ENCODE results near the gene OXLD1. TPM values are rescaled to one million over a fixed set of nuclear protein-coding genes. Genes with fewer than 3 reads are reported as not detected.

OXLD1 gene
- total and polyA plus RNA-seq, 4 donors, result 14.0 to 59.3 (median 22.4) TPM

DNA sequence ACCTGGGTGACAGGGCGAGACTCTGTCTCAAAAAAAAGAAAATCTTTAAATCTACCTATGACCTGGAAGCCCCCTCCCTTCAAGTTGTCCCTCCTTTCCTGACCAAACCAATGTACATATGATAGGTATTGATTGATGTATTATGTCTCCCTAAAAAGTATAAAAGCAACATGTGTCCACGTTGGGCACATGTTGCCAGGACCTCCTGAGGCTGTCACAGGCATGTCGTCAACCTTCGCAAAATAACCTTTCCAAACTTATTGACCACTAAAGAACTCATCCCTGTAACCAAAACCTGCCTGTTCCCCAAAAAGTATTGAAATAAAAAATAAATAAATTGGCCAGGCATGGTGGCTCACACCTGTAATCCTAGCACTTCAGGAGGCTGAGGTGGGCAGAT, 4.4 kb downstream of the OXLD1 start:
- 85 to 86% methylated on average over 4 of the region's 4 CpGs for WGBS, 2 donors
- Histone ChIP-seq H3K36me3 (ENCODE audit: control insufficient read depth in 1 of 2, insufficient read depth in 2 of 2, low read length in 1 of 2) (no peaks in the 10 kb centered on the region), H3K9me3 (ENCODE audit: control insufficient read depth, low read length) (no peaks in the 10 kb centered on the region), H3K4me1 (ENCODE audit: control insufficient read depth in 1 of 2, insufficient read depth in 2 of 2, low read length in 2 of 2) (no peaks in the 10 kb centered on the region), H3K4me3 (ENCODE audit: low read length in 2 of 2) (no peak overlapping the region), H3K27ac (ENCODE audit: low read depth in 1 of 2, low read length in 2 of 2) (no peak overlapping the region), H3K27me3 (ENCODE audit: control insufficient read depth in 1 of 2, insufficient read depth in 2 of 2, low read length in 1 of 2) (no peaks in the 10 kb centered on the region)
- ATAC-seq (ENCODE audit: low FRiP score), result no peak
- intact Hi-C loops (cut with DNase I), result no loop called here
- no peak for DNase-seq

- Histone ChIP-seq H3K4me1 (ENCODE audit: control insufficient read depth in 1 of 2, insufficient read depth in 2 of 2, low read length in 2 of 2) (no peaks in the 10 kb centered on the region), H3K36me3 (ENCODE audit: control insufficient read depth in 1 of 2, insufficient read depth in 2 of 2, low read length in 1 of 2) (no peaks in the 10 kb centered on the region), H3K4me3 (ENCODE audit: low read length in 2 of 2) (no peak overlapping the region), H3K27ac (ENCODE audit: low read depth in 1 of 2, low read length in 2 of 2) (no peak overlapping the region), H3K27me3 (ENCODE audit: control insufficient read depth in 1 of 2, insufficient read depth in 2 of 2, low read length in 1 of 2) (no peaks in the 10 kb centered on the region), H3K9me3 (ENCODE audit: control insufficient read depth, low read length) (no peaks in the 10 kb centered on the region)
- intact Hi-C loops (cut with DNase I), result no loop called here
- ATAC-seq (ENCODE audit: low FRiP score) (no peak), DNase-seq (no peak)
- 84 to 89% methylated on average over 9 of the region's 9 CpGs for WGBS, 2 donors
These were observed 6.0 kb downstream of the OXLD1 start for GRCh38 chr17:81660441-81660840.

DNA sequence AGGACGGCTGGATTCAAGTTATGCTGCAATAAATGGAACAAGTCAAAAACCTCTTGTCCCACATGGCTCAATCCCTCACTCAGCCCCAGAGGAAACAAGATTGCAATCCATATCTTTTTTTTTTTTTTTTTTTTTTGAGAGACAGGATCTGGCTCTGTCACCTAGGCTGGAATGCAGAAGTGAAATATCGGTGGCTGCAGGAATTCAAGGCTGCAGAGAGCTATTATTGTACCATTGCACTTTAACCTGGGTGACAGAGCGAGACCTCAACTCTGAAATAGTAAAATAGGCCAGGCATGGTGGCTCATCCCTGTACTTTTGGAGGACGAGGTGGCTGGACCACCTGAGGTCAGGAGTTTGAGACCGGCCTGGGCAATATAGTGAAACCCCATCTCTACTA, 7.4 kb downstream of the OXLD1 start:
- DNase-seq (no peak), ATAC-seq (ENCODE audit: low FRiP score) (no peak)
- Histone ChIP-seq H3K27me3 (ENCODE audit: control insufficient read depth in 1 of 2, insufficient read depth in 2 of 2, low read length in 1 of 2) (no peaks in the 10 kb centered on the region), H3K27ac (ENCODE audit: low read depth in 1 of 2, low read length in 2 of 2) (no peak overlapping the region), H3K9me3 (ENCODE audit: control insufficient read depth, low read length) (no peaks in the 10 kb centered on the region), H3K4me1 (ENCODE audit: control insufficient read depth in 1 of 2, insufficient read depth in 2 of 2, low read length in 2 of 2) (no peaks in the 10 kb centered on the region), H3K4me3 (ENCODE audit: low read length in 2 of 2) (no peak overlapping the region), H3K36me3 (ENCODE audit: control insufficient read depth in 1 of 2, insufficient read depth in 2 of 2, low read length in 1 of 2) (no peaks in the 10 kb centered on the region)
- intact Hi-C loops (cut with DNase I), result no loop called here
- 71 to 81% methylated on average over 5 of the region's 5 CpGs for WGBS, 2 donors

DNA sequence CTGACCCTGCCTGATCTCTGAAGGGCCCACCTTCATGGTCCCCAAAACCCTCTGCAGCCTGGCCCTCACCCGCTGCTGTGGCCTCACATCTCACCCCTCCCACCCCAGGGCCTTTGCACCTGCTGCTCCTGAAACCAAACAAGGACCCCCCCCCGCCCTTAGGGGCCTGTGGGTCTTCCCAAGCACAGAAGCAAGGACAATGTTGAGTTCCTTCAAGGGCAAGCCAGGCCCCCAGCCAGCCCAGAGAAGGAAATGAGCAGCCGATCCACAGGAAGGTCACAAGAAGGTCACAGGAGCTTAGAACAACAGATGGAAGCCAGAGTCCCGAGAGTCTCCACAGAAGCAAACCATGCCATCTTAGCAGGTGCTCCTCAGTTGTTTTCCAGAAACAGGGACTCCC, 9.6 kb downstream of the OXLD1 start:
- Histone ChIP-seq H3K27ac (ENCODE audit: low read depth in 1 of 2, low read length in 2 of 2) (no peak overlapping the region), H3K27me3 (ENCODE audit: control insufficient read depth in 1 of 2, insufficient read depth in 2 of 2, low read length in 1 of 2) (no peaks in the 10 kb centered on the region), H3K9me3 (ENCODE audit: control insufficient read depth, low read length) (no peaks in the 10 kb centered on the region), H3K4me3 (ENCODE audit: low read length in 2 of 2) (no peak overlapping the region), H3K4me1 (ENCODE audit: control insufficient read depth in 1 of 2, insufficient read depth in 2 of 2, low read length in 2 of 2) (no peaks in the 10 kb centered on the region), H3K36me3 (ENCODE audit: control insufficient read depth in 1 of 2, insufficient read depth in 2 of 2, low read length in 1 of 2) (no peaks in the 10 kb centered on the region)
- intact Hi-C loops (cut with DNase I), result no loop called here
- no peak for DNase-seq
- 55 to 74% methylated on average over 4 of the region's 4 CpGs for WGBS, 2 donors
- ATAC-seq (ENCODE audit: low FRiP score), result no peak

- Histone ChIP-seq H3K4me3 (ENCODE audit: low read length in 2 of 2) (no peak within 1 kb of the TSS), H3K27me3 (ENCODE audit: control insufficient read depth in 1 of 2, insufficient read depth in 2 of 2, low read length in 1 of 2) (no peaks in the 10 kb centered on the region), H3K4me1 (ENCODE audit: control insufficient read depth in 1 of 2, insufficient read depth in 2 of 2, low read length in 2 of 2) (no peaks in the 10 kb centered on the region), H3K9me3 (ENCODE audit: control insufficient read depth, low read length) (no peaks in the 10 kb centered on the region), H3K36me3 (ENCODE audit: control insufficient read depth in 1 of 2, insufficient read depth in 2 of 2, low read length in 1 of 2) (no peaks in the 10 kb centered on the region), H3K27ac (ENCODE audit: low read depth in 1 of 2, low read length in 2 of 2) (no peak within 1 kb of the TSS)
- no peak for ATAC-seq (ENCODE audit: low FRiP score)
- WGBS, 2 donors, result 79 to 84% methylated on average over 15 of the region's 15 CpGs
- DNase-seq, result no peak
- intact Hi-C loops (cut with DNase I), result no loop called here
These were observed 10.2 kb downstream of the OXLD1 start, which contains the start of gene PDE6G for GRCh38 chr17:81656118-81656743. Gene PDE6G (minus strand): TSS chr17:81656542. CDS start chr17:81653305, 3,237 bp downstream.

DNA sequence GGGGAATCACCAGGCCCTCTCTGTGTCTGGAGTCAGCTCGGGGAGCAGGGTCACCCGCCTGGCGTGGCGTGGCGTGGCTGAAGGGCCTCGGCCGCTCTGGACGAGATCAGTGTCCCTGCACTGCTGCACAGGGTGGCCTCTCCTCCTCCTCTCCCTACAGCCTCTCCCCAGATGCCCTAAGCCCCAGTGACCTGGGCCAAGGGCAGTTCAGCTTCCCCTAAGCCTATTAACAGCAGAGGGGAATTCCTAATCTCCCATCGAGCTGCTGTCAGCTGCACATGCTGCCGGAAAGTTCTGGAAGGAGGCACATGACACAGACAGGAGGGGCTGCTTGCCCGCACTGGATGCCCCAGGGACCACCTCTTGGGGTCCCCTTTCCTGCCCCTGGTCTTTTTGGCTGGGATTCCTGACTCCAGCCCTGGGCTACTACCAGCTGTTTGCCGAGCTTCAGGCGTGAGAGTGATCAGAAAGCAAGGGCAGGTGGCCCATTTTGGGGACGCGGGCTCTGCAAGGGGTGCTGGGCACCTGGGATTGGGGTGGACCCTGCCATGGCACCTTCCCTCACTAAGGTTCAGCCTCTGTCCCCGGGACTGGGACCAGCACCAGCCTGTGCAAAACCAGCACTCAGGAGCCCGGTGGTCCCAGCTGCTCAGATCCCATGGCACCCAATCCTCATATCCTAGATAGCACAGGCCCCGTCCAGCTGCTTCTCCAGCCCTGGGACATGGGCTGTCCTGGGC, 10.9 kb downstream of the OXLD1 start:
- WGBS, 2 donors, result 75 to 76% methylated on average over 18 of the region's 18 CpGs

DNA sequence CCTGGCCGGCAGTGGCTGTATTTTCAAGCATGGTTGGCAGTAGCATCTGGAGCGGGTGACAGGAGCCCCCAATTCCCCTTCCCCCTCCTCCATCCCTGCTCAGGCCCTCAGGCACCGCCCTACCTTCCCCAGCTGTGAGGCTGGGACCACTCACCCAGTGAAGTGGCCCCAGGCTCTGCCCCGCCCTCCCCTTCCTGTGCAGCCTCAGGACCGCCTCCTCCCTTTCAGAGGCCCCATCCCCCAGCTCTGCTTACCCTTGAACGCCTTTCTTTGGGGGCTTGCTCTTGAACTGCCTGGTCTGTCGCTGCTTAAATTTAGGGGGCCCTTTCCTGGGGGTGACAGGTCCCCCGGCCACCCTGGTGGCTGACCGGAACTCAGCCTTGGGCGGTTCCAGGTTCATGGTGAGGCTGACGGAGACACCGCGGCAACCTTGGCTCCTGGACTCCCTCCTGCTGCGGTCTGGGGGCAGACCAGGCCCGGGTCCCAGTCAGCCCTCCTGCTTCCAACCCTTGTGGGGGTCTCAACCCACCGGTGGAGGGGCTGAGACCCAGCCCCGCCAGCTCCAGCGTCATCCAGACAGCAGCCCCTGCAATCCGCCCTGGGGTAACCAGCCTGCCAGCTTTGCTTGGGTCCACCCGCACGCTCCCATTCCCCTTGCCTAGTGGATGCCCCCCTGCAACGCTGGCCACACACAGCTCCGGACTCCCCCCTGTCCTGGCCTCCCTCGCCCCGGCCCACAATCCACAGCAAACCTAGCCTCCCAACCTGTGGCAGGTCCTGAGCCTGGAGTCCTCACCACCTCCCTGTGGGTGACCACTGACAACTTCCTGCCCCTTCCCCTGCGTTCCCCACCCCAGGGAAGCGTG, 13.3 kb downstream of the OXLD1 start:
- H3K4me3 ChIP-seq (ENCODE audit: low read length in 2 of 2), result no peak overlapping the region
- ATAC-seq (ENCODE audit: low FRiP score) (no peak), DNase-seq (no peak)
- peaks cover 2% of the 10 kb centered on the region for H3K9me3 ChIP-seq (ENCODE audit: control insufficient read depth, low read length)
- H3K36me3 ChIP-seq (ENCODE audit: control insufficient read depth in 1 of 2, insufficient read depth in 2 of 2, low read length in 1 of 2), result no peaks in the 10 kb centered on the region
- no peaks in the 10 kb centered on the region for H3K27me3 ChIP-seq (ENCODE audit: control insufficient read depth in 1 of 2, insufficient read depth in 2 of 2, low read length in 1 of 2)
- intact Hi-C loops (cut with DNase I), result no loop called here
- 20 to 31% methylated on average over 20 to 27 of the region's 27 CpGs for WGBS, 2 donors
- no peak overlapping the region for H3K27ac ChIP-seq (ENCODE audit: low read depth in 1 of 2, low read length in 2 of 2)
- no peaks in the 10 kb centered on the region for H3K4me1 ChIP-seq (ENCODE audit: control insufficient read depth in 1 of 2, insufficient read depth in 2 of 2, low read length in 2 of 2)

More for the DNA sequence above, 10.9 kb downstream of the OXLD1 start:
- Histone ChIP-seq H3K36me3 (ENCODE audit: control insufficient read depth in 1 of 2, insufficient read depth in 2 of 2, low read length in 1 of 2) (no peaks in the 10 kb centered on the region), H3K4me1 (ENCODE audit: control insufficient read depth in 1 of 2, insufficient read depth in 2 of 2, low read length in 2 of 2) (no peaks in the 10 kb centered on the region), H3K27me3 (ENCODE audit: control insufficient read depth in 1 of 2, insufficient read depth in 2 of 2, low read length in 1 of 2) (no peaks in the 10 kb centered on the region), H3K4me3 (ENCODE audit: low read length in 2 of 2) (no peak overlapping the region), H3K9me3 (ENCODE audit: control insufficient read depth, low read length) (no peaks in the 10 kb centered on the region), H3K27ac (ENCODE audit: low read depth in 1 of 2, low read length in 2 of 2) (no peak overlapping the region)
- intact Hi-C loops (cut with DNase I), result no loop called here
- DNase-seq, result no peak
- ATAC-seq (ENCODE audit: low FRiP score), result no peak

DNA sequence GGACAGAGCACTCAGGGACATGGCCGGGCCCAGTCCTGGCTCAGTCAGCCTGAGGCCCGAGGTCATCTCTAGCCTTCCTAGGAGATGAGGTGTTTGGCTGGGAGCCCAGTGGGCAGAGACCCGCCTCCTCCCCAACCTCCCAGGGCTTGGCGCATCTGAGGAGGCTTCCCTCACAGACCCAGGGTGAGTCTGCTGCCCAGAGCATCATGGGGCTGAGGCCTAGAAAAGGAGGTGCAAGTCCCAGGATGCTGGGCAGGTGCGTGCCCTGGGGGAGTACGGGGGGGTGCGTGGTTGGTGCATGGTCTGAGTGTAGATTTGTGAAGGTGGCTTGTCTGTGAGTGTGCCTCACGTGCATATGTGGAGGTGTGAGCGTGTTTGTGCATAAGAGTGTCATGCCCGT, 14.7 kb downstream of the OXLD1 start:
- intact Hi-C loops (cut with DNase I), result no loop called here
- Histone ChIP-seq H3K27ac (ENCODE audit: low read depth in 1 of 2, low read length in 2 of 2) (no peak overlapping the region), H3K36me3 (ENCODE audit: control insufficient read depth in 1 of 2, insufficient read depth in 2 of 2, low read length in 1 of 2) (no peaks in the 10 kb centered on the region), H3K4me1 (ENCODE audit: control insufficient read depth in 1 of 2, insufficient read depth in 2 of 2, low read length in 2 of 2) (no peaks in the 10 kb centered on the region), H3K4me3 (ENCODE audit: low read length in 2 of 2) (no peak overlapping the region), H3K27me3 (ENCODE audit: control insufficient read depth in 1 of 2, insufficient read depth in 2 of 2, low read length in 1 of 2) (no peaks in the 10 kb centered on the region), H3K9me3 (ENCODE audit: control insufficient read depth, low read length) (peaks cover 2% of the 10 kb centered on the region)
- DNase-seq (no peak), ATAC-seq (ENCODE audit: low FRiP score) (no peak)
- 74 to 78% methylated on average over 10 of the region's 10 CpGs for WGBS, 2 donors
